Muscle of back (tissue), 11 donors: Measurements from ENCODE around the gene AK2. TPM values are rescaled to one million over a fixed set of nuclear protein-coding genes. Genes with fewer than 3 reads are reported as not detected.
"Not testable (repeated sequence)": the region's sequence is repeated elsewhere in the genome, so short reads cannot be mapped to it uniquely, and the experiment has no call there.

Experiments
- DNase-seq, 3 donors: peaks; one replicate each; pipeline versions ENCODE4 v3.0.0 to v3.0.0-alpha.2; 2013
- polyA plus RNA-seq, 10 donors: library from polyadenylated mRNA; unstranded; fragments of 120-200 nt; gene quantifications; one replicate each; pipeline ENCODE4 v1.2.1, GENCODE V29; 2013; ENCODE audit not compliant: insufficient read length in 10 of 10

Gene AK2
- polyA plus RNA-seq, 10 donors, result 101 to 150 (median 118) TPM

- DNase-seq, result no peak
These were observed 20.4 kb upstream of the AK2 start for GRCh38 chr1:33057095-33057494.

GRCh38 chr1:33056426-33056825, 19.7 kb upstream of the AK2 start:
- DNase-seq, result no peak

- peak; percentile 66 to 87 (median 79) for DNase-seq
These were observed 18.7 kb upstream of the AK2 start for GRCh38 chr1:33055210-33056008.

- peak in 1 of 3 donors; percentile 47 for DNase-seq
These were observed 13.8 kb upstream of the AK2 start for GRCh38 chr1:33050221-33051076.

GRCh38 chr1:33049371-33049770, 12.7 kb upstream of the AK2 start:
- no peak for DNase-seq

GRCh38 chr1:33048426-33048825, 11.7 kb upstream of the AK2 start:
- no peak for DNase-seq

- DNase-seq, result no peak
These were observed 11.2 kb upstream of the AK2 start for GRCh38 chr1:33047839-33048305.

- no peak for DNase-seq
These were observed 10.6 kb upstream of the AK2 start for GRCh38 chr1:33047290-33047689.

GRCh38 chr1:33046234-33046633, 9.6 kb upstream of the AK2 start:
- not testable (repeated sequence) for DNase-seq

- no peak for DNase-seq
These were observed 9.1 kb upstream of the AK2 start for GRCh38 chr1:33045814-33046213.

GRCh38 chr1:33045246-33045645, 8.6 kb upstream of the AK2 start:
- DNase-seq, result no peak

GRCh38 chr1:33043267-33044092, 6.8 kb upstream of the AK2 start:
- peak in 1 of 3 donors; percentile 33 for DNase-seq

- DNase-seq, result peak in 1 of 3 donors; percentile 45
These were observed 6.1 kb upstream of the AK2 start for GRCh38 chr1:33042831-33043230.

- DNase-seq, result no peak
These were observed 4.3 kb upstream of the AK2 start for GRCh38 chr1:33041026-33041425.

GRCh38 chr1:33039840-33040239, 3.2 kb upstream of the AK2 start:
- no peak for DNase-seq

- no peak for DNase-seq
These were observed 595 bp downstream of the AK2 start for GRCh38 chr1:33036051-33036525.

- no peak for DNase-seq
These were observed 4.4 kb downstream of the AK2 start for GRCh38 chr1:33032126-33032869.

- DNase-seq, result no peak
These were observed 5.2 kb downstream of the AK2 start for GRCh38 chr1:33031506-33031905.

GRCh38 chr1:33030575-33030974, 6.1 kb downstream of the AK2 start:
- DNase-seq, result no peak

- no peak for DNase-seq
These were observed 6.8 kb downstream of the AK2 start for GRCh38 chr1:33029921-33030320.

GRCh38 chr1:33029209-33029608, 7.5 kb downstream of the AK2 start:
- no peak for DNase-seq
